Activated CD8-positive, alpha-beta T cell treated with anti-CD3 and anti-CD28 coated beads for 36 hours (primary cell): Measurements from ENCODE around the gene GALK2. TPM values are rescaled to one million over a fixed set of nuclear protein-coding genes. Genes with fewer than 3 reads are reported as not detected.

Source experiments
- ATAC-seq: fragments of 200-7000 bp; cut with Tn5 transposase; one replicate; pipeline ENCODE4 v1.10.0; 2021; ENCODE audit warnings: mild to moderate bottlenecking, moderate library complexity
- CTCF ChIA-PET: fragments of 350-600 bp; sonication (Branson Sonifier 250); formaldehyde crosslinking; loops from one replicate; lab custom pipeline; 2021; ENCODE audit warnings: antibody characterized with exemption; lab: Charles Lee
- POLR2A ChIA-PET: fragments of 350-600 bp; sonication (Branson Sonifier 250); formaldehyde crosslinking; loops from one replicate; lab custom pipeline; 2021; ENCODE audit warnings: antibody characterized with exemption; lab: Charles Lee
- DNase-seq: peaks from one replicate; pipeline ENCODE4 v3.0.0-alpha.2; 2020
- H3K27ac Mint-ChIP-seq: one replicate; pipeline ENCODE4 v1.8.0; 2021; ENCODE audit warnings: mild to moderate bottlenecking, mixed read lengths
- H3K27me3 Mint-ChIP-seq: one replicate; pipeline ENCODE4 v1.8.0; 2021; ENCODE audit warnings: mixed read lengths
- H3K36me3 Mint-ChIP-seq: one replicate; pipeline ENCODE4 v1.8.0; 2021; ENCODE audit warnings: low read depth, mixed read lengths
- H3K4me1 Mint-ChIP-seq: one replicate; pipeline ENCODE4 v1.8.0; 2021; ENCODE audit warnings: low read depth, mixed read lengths
- H3K4me3 Mint-ChIP-seq: one replicate; pipeline ENCODE4 v1.8.0; 2021; ENCODE audit warnings: mild to moderate bottlenecking, moderate library complexity, mixed read lengths
- H3K9me3 Mint-ChIP-seq: one replicate; pipeline ENCODE4 v1.8.0; 2021; ENCODE audit warnings: mixed read lengths
- CTCF ChIP-seq: fragments of 200-600 bp; IDR thresholded peaks from one replicate; pipeline ENCODE4 v1.8.0; 2022; ENCODE audit warnings: antibody characterized with exemption, mild to moderate bottlenecking
- intact Hi-C: fragments of 100-400 bp; cut with micrococcal nuclease; formaldehyde crosslinking; loops from one replicate; pipeline ENCODE4 v1.10.0; 2022
- total RNA-seq, 2 experiments: library from RNA; stranded (reverse); gene quantifications; one replicate each; pipeline ENCODE4 v1.2.3, GENCODE V29; 2021

GALK2 gene
- total RNA-seq, 2 experiments from 2014 or later: 26.8 to 27.5 TPM

- ATAC-seq: no peak
- intact Hi-C loops: no loop called here
- ChIA-PET CTCF (interaction anchor here (1.3 kb wide), 1 partner anchor 291 kb away, joined by 3 read pairs; no protein-coding TSS in a partner anchor), POLR2A (no interaction called here)
- H3K36me3 Mint-ChIP-seq: peaks cover 9% of the 10 kb centered on the region
- no peaks in the 10 kb centered on the region for H3K27me3 Mint-ChIP-seq
- H3K27ac Mint-ChIP-seq: no peak overlapping the region
- no peaks in the 10 kb centered on the region for H3K9me3 Mint-ChIP-seq
- no peak for TF ChIP-seq CTCF
- peak overlapping the region; percentile 99 for H3K4me3 Mint-ChIP-seq
- no peak for DNase-seq
- H3K4me1 Mint-ChIP-seq: peaks cover 49% of the 10 kb centered on the region
Observed at GRCh38 chr15:49152552-49153312, 17.3 kb upstream of the GALK2 start.

GRCh38 chr15:49154359-49154758, 15.7 kb upstream of the GALK2 start:
- H3K27ac Mint-ChIP-seq: peak overlapping the region; percentile 98
- peaks cover 40% of the 10 kb centered on the region for H3K4me1 Mint-ChIP-seq
- ChIA-PET CTCF (interaction anchor here (1.0 to 2.2 kb wide), 3 partner anchors 8 to 293 kb away, joined by 3 to 22 read pairs (median 6); partner anchors contain the start of gene GALK2), POLR2A (interaction anchor here (1.9 kb wide), 1 partner anchor 16 kb away, joined by 18 read pairs; the partner anchor contains the start of gene GALK2)
- no peak for ATAC-seq
- no peaks in the 10 kb centered on the region for H3K27me3 Mint-ChIP-seq
- intact Hi-C loops: no loop called here
- no peak for TF ChIP-seq CTCF
- DNase-seq: no peak
- H3K36me3 Mint-ChIP-seq: peaks cover 6% of the 10 kb centered on the region
- no peaks in the 10 kb centered on the region for H3K9me3 Mint-ChIP-seq
- H3K4me3 Mint-ChIP-seq: peak overlapping the region; percentile 99

GRCh38 chr15:49154799-49155109, 15.3 kb upstream of the GALK2 start:
- ATAC-seq: no peak
- Mint-ChIP-seq H3K4me3 (peak overlapping the region; percentile 99), H3K27ac (peak overlapping the region; percentile 98), H3K36me3 (peaks cover 6% of the 10 kb centered on the region), H3K4me1 (peaks cover 38% of the 10 kb centered on the region), H3K9me3 (no peaks in the 10 kb centered on the region), H3K27me3 (no peaks in the 10 kb centered on the region)
- intact Hi-C loops: no loop called here
- no peak for TF ChIP-seq CTCF
- CTCF ChIA-PET: interaction anchor here (1.0 to 2.2 kb wide), 3 partner anchors 9 to 293 kb away, joined by 3 to 22 read pairs (median 6); partner anchors contain the start of gene GALK2
- POLR2A ChIA-PET: interaction anchor here (0.6 to 1.9 kb wide), 3 partner anchors 15 to 274 kb away, joined by 3 to 18 read pairs (median 3); partner anchors contain the start of gene GALK2
- no peak for DNase-seq

- intact Hi-C loops: no loop called here
- no peaks in the 10 kb centered on the region for H3K9me3 Mint-ChIP-seq
- peak within 1 kb of the TSS; percentile 98 for H3K27ac Mint-ChIP-seq
- H3K27me3 Mint-ChIP-seq: no peaks in the 10 kb centered on the region
- ATAC-seq (peak; percentile 96), DNase-seq (peak; percentile 97)
- CTCF ChIA-PET: interaction anchor here (1.0 to 2.2 kb wide), 3 partner anchors 9 to 294 kb away, joined by 3 to 22 read pairs (median 6); partner anchors contain the start of gene GALK2
- TF ChIP-seq CTCF: no peak
- POLR2A ChIA-PET: interaction anchor here (0.6 to 1.9 kb wide), 10 partner anchors 10 to 465 kb away, joined by 3 to 18 read pairs (median 3); partner anchors contain the start of genes CEP152, DTWD1, EID1 and FAM227B
- peak within 1 kb of the TSS; percentile 99 for H3K4me3 Mint-ChIP-seq
- peaks cover 37% of the 10 kb centered on the region for H3K4me1 Mint-ChIP-seq
- H3K36me3 Mint-ChIP-seq: peaks cover 6% of the 10 kb centered on the region
Observed at GRCh38 chr15:49155110-49155833, 14.8 kb upstream of the GALK2 start, which contains the start of gene COPS2. TSS of gene COPS2 (minus strand) at chr15:49155599. CDS start at chr15:49155578, 21 bp downstream.
